GM18907 (cell line): ENCODE data around the gene GTPBP3.
A peak's percentile ranks its signal among the peaks of the same experiment; 100 is the strongest.

ENCODE experiments used
- ATAC-seq: cut with Tn5 transposase; IDR thresholded peaks from one replicate; pipeline ENCODE4 v1.9.1; 2021; ENCODE audit warnings: mild to moderate bottlenecking, moderate library complexity; ENCODE audit not compliant: unreplicated experiment

GTPBP3 gene

GRCh38 chr19:17380426-17381138 lies 43.2 kb downstream of the GTPBP3 start:
- no peak for ATAC-seq

- no peak for ATAC-seq
Observed at GRCh38 chr19:17385878-17386611, 48.7 kb downstream of the GTPBP3 start.

DNA sequence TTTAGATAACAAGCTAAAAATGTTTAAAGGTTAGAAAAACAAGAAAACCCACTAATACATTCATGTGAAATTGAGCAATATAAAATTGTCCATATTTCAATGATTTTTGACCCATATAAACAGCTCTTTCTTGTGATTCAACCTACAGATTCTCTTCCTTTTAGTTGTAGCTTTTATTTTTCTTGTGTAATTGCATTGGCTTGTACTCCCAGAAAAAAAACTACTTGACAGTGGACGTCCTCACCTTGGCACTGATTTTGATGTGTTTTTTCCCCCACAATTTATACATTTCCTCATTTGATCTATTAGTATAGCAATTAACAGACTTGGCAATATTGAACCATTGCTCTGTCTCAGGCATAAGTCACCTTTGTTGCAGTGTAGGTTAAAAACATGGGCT lies 51.9 kb downstream of the GTPBP3 start:
- no peak for ATAC-seq

DNA sequence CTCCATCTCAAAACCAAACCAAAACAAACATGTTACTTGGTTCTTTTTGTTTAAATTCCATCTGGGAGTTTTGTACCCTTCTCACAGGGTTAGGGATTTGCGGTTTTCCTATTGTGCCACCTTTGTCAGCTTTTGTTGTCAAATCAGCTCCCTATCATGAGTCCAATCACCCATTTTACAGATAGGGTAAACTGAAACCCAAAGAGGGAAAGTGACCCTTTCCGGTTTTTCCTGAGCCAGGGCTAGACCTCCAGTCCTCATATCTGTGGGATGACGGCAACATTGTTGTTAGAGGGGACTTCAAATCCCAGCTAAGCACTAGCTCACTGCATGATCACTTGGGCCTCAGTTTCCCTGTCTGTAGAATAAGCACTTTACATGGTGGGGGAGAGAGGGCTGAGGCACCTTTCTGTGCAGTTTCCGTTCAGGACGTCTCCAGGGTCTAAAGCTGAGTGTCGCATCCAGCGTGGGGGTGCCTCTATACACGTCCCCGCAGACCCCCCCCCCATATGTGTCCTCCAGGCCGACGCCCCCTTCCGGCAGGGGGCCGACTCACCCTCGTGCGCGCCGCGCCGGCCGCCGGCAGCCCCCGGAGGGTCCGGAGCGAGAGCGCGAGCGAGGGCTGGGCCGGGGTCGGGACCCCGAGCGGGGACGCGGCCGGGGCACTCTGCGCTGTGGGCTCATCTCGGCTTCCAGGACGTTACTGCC lies 52.8 kb downstream of the GTPBP3 start:
- no peak for ATAC-seq

GRCh38 chr19:17390665-17391370 lies 53.5 kb downstream of the GTPBP3 start:
- peak; percentile 81 for ATAC-seq

DNA sequence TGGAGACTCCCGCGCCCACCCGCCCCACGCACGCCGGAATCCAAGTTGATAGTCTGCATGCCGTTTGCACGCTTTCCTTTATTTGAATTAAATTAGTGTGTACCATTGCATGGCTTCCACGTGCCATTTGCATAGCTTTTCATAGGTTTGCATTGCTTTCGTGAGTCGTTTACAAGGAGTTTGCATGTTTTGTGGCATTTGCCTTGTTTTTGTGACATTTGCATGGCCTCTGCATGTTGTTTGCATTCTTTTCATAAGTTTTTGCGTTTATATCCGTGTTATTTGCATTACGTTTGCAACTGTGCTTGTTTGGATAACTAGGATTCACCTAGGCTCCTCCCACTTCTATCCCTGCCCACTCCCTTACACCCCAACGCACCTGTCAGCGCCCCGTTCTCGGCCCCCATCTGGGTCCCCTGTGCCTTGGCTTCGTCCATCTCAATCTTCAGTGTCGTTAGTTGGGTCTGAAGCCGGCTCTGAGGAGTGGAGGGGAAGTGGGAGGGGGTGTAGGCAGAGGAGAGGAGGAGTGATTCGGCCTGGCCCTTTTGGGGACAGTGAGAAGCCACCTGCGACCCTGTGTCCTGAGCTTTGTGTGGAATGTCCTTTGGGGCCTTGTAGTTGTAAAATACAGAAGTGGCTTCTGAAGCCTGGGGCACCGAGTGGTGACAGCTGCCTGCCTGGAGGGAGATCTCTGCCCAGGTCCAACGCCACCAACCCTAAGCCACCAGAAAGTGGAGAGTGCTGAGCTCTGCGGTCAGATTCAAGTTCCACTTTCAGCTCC lies 54.2 kb downstream of the GTPBP3 start:
- ATAC-seq = no peak
